OCI-LY3 (cell line): Measurements from ENCODE around the gene ACTN3.

Source experiments
- CTCF ChIP-seq: fragments of 200-600, 300-600 bp; sonication (generic); IDR thresholded peaks from 2 replicates; pipeline ENCODE4 v1.5.1; 2014; ENCODE audit warnings: antibody characterized with exemption, low read length, low read depth
- EZH2phosphoT487 ChIP-seq: fragments of 200-600 bp; shearing (Covaris generic); IDR thresholded peaks from 2 replicates; pipeline ENCODE4 v1.6.1; 2018; ENCODE audit warnings: antibody characterized with exemption, mixed run types, low read depth

GRCh38 chr11:66555416-66555815 lies 8.7 kb downstream of the ACTN3 start:
- TF ChIP-seq CTCF (no peak), EZH2phosphoT487 (no peak)
